Middle frontal gyrus (tissue), 1 donor: ENCODE data around the gene WWC1.
A peak's percentile ranks its signal among the peaks of the same experiment; 100 is the strongest.

Experiments
- DNase-seq: peaks from one replicate; pipeline ENCODE4 v3.0.0-alpha.2; 2015; ENCODE audit warnings: low spot score; ENCODE audit errors: extremely low spot score

Gene WWC1

GRCh38 chr5:168362097-168362885, 70.8 kb downstream of the WWC1 start:
- no peak for DNase-seq

DNA sequence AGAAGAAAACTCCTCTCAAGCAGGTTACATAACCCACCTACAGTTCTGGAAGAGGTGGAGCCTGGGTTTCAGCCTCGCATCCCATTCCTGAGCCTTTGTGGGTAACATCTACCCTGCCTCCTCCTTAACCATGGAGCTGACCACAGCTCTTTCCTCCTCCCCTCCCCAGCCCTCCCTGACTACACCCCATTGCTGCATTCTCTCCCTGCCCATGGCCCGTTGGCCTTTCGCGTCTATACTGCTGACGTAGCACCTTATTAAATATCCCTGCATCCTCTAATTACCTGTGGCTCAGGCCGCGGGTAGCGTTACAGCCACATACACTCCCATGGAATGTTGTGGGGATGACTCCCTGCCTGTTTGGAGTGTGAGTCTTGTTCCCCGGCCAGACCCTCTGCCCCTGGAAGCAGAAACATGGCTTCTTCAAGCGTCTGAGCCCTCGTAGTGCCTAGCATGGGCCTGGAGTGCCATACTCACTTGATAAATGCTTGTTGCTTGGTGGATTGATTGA, 72.8 kb downstream of the WWC1 start:
- no peak for DNase-seq

DNA sequence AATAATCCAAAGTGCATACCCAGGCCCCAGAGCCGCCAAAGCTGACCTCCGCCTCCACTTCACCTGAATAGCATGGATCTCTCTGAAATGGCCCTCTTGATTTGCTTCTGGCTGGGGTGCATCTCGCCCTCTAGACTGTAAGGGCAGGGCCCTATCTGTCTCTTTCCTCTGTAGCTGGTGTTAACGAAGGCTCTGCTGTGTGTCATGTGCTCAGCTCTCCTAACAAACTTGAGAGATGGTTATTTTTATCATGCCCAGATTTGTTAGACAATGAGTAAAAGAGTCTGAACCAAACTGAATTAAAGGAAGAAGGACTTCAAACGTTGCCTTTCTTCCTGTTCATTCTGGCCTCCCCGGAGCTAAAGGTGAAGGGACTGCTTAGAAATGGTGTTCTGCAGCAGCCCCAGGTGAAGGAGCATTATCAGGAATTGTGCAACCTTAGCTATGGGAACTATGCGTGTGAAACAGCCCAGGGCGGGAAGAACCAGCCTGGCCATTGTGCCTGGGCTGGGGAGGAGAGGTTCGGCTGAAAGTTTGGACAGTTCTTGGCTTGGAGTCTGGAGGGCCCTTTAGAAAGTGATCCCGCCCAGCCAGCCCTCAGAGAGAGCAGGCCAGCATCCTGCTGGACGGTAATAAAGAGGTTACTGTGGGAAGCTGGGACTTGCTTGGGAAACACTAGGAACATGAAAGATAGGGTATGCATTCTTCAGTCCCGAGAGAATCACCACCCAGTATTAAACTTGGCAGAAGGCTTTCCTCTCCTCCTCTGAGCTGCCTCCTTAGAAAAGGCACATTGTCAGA, 73.5 kb downstream of the WWC1 start:
- DNase-seq: no peak

- DNase-seq: no peak
Measured at GRCh38 chr5:168365581-168366081, 74.2 kb downstream of the WWC1 start.

DNA sequence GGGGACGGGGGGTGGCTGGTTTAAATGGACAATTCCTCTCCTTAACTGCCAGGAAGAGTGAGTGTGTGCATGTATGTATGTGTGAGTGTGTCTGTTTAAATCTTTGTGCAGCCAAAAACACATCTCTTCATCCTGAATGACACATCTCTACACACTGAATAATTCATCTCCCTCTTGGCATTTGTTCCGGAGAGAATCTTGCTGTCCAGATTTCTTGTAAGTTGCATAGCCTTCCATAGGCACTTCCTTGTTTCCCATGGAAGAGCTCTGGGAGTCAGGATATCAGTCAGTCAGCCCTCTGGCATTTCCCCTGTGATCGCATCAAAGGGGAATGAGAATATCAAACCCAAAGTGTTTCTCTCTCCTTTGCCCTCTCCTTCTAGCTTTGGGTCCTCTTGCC, 74.7 kb downstream of the WWC1 start:
- peak; percentile 55 for DNase-seq

DNA sequence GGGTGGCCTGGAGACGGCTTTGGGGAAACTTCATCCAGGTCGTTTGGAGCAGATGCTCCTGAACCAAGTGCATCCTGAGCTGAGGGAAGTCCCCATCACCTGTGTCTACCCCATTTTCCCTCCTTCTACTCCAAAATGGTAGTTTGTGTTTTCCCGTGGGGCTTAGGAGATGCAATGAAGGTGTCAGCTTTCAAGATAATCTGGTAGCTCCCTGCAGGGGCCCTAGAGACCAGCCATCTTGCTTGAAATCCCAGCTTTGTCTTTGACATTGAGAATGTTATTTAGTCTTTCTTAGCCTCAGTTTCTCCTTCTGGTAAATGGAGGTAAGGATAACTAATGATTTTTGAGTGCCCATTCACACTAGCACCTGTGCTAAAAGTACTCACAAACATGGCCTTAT, 77.4 kb downstream of the WWC1 start:
- DNase-seq: no peak

DNA sequence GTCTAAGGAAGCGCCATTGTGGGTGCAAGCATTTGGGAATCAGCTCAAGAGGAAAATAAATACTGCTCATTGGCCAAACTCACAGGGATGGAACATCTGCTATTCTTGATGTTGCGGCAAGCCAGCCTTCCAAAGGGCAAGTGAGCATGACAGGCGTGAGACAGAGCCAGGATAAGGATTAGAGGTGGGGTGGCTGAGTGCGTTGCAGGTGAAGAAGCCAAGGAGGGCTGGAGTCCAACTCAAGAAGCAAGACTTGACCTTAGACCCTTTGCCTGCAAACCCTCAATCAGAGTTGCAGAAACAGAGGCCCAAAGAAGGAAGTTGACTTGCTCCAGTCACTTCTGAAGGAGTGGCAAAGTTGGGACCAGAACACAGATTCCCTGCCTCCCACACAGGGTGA, 79.4 kb downstream of the WWC1 start:
- no peak for DNase-seq

DNA sequence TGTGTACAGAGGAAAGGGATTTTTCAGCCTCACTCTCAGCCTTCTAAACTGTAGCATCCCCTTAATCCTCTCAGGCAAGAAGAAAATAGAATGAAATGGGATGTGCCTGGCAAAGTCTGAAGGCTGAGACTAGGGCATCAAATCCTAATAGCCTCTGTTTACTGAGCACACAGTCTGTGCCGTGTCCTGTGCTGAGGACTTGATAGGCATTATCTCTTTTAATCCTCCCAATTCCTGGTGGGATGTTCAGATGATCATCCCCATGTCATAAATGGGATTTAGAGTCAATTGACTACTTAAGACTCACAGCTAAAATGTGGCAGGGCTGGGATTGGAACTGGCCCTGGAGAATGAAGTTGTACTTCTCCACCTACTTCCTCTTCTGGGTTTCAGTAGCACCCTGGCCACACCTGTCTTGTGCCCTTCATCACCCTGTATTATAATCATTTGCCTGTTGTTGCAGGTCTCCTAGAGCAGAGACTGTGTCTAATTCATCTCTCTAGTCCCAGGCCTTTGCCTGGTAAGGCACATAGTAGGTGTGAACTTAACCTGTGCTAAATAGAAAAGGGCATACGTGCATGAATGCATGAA, 81.0 kb downstream of the WWC1 start:
- DNase-seq: no peak

DNA sequence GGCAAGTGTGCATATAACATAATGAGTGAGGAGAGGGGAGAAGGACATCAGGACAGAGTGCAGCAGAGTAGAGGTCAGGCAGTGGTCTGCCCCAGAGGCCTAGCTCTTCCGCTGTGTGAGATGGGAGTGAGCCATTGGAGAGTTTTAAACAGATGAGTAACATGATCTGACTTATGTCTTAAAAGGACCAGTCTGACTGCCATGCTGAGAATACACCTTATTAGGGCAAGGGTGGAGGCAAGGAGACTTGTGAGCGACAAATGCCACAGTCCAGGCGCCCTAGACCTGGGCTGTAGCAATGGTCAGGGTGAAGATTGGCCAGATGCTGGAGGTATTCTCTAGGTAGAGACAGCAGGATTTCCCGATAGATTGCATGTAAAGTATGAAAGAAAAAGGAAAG, 83.1 kb downstream of the WWC1 start:
- no peak for DNase-seq

- DNase-seq: no peak
Measured at GRCh38 chr5:168375214-168375613, 83.8 kb downstream of the WWC1 start.

DNA sequence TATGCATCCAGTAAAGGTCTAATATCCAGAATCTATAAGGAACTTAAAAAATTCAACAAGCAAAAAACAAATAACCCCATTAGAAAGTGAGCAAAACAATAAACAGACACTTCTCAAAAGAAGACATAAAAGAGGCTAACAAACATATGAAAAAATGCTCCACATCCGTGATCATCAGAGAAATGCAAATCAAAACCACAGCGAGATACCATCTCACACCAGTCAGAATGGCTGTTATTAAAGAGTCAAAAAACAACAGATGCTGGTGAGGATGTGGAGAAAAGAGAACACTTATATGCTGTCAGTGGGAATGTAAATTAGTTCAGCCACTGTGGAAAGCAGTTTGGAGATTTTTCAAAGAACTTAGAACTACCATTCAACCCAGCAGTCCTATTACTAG, 86.1 kb downstream of the WWC1 start:
- DNase-seq: no peak

DNA sequence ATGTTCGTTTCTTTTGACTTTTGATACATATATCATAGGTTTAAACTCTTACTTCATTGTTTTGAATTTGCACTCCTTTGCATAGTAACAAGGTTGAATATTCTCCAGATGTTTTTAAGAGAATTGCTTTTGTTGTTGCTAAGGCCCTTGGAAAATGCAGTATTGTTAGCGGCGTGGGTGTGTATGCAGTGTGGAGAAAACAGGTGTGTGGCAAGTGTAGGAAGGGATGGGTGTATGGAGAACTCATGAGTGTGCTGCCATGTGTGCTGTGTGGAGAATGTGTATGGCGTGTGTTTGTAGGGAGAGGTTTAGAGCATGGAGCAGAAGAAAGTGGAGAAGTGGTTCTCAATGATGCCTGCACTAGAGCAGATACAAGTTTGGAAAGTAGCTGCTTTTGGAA, 87.3 kb downstream of the WWC1 start:
- DNase-seq: no peak

DNA sequence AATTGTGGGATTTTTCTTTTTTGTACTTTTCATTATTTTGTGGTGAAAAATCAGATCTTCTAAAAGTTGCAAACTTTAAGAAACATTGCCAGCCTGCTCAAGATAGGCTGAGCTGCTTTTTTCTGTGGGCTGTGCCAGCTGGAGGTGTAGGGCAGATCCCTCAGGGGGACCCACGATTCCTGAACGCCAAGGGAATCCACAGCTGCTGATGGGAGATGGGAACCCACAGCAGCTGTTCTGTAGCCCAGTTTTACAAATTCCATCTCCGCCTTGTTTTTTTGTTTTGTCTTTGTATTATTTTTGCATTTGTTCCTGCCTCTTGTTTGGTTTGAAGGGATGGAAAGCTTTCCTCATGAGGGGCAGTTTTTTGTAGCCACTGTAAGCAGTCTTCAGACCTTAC, 91.0 kb downstream of the WWC1 start:
- no peak for DNase-seq

GRCh38 chr5:168390491-168390890, 99.0 kb downstream of the WWC1 start:
- DNase-seq: no peak

DNA sequence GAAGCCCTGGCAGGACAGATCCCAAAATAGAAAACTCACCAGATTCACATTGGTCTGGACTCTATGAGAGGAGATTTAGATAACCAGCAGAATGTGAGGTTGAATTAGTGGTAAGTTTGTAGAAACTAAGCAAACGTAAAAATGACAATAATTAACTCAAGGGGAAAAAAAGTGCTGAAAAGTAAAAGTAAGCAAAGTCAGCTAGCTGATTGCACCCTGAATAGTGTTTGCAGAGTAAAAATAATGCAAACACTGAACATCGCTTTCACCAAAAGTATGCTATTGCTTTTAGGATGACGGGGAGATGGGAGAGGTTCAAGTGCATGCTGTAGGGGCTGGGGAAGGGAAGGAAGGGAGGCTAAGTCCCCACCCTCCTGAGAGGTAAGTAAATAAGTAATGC, 102.3 kb downstream of the WWC1 start:
- DNase-seq: no peak

DNA sequence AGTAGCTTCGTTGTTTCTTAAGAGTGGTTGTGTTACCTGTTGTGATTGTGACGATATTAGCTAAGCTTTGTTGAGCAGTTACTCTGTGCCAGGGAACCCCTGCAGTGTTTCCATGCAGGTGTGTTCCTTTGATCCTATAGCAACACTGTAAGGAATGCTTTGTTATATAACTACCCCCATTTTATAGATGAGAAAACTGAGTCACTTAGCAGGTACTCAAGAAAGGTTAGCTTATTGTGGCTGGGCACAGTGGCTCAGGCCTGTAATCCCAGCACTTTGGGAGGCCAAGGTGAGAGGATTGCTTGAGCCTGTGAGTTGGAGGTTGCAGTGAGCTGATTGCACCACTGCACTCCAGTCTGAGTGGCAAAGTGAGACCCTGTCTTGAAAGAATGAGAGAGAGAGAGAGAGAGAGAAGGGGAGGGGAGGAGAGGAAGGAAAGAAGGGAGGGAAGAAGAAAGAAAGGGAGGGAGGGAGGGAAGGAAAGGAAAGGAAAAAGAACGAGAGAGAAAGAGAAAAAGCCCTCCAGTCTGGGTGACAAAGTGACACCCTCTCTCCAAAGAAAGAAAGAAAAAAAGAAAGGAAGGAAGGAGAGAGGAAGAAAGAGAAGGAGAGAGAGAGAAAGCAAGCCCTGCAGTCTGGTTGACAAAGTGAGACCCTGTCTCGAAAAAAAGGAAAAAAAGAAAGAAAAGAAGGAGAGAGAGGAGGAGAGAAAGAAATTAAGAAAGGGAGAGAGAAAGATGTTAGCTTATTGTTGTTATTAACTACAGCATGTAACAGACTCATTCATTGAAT, 109.2 kb downstream of the WWC1 start:
- DNase-seq: no peak

GRCh38 chr5:168401226-168401625, 109.8 kb downstream of the WWC1 start:
- no peak for DNase-seq

DNA sequence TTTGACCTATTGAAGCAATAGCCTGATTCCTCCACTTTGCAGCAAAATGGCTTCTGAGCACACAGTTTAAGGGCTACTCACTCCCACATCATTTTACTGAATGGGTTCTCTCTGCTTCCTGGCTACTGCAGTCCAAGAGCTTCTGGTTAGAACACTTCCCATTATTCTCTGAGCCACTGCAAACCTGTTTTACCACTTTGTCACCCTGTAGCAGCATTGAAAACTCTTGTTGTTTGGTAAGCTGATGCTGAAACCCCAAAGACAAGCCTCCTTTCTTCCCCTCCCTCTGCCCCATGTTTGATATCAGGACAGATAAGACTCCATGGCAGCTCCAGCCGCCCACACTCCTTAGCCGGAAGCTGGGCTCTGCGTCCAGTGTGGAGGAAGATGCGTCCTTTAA, 110.4 kb downstream of the WWC1 start:
- DNase-seq: no peak

DNA sequence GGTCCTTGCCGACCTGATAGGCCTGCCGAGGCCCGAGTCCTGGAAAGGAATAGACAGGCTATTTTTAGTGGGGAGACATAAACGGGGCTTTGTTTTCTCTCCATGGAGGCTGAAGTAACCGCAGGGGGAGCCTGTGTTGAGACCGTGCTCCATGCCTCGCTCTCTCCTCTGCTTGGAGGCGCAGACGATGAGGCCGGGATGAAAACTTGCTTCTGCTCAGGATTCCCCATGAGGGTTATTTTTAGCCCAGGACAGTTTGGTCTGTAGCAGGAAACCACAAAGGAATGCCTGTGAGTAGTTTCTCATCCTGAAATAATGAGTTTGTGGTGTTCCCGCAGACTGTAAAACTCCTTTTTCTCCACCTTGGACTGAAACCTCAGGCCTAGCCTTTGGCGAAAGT, 112.9 kb downstream of the WWC1 start:
- DNase-seq: no peak

GRCh38 chr5:168407211-168407610, 115.8 kb downstream of the WWC1 start:
- no peak for DNase-seq
